PC-3 (cell line): ENCODE results near the gene PAX5. TPM values are rescaled to one million over a fixed set of nuclear protein-coding genes. Genes with fewer than 3 reads are reported as not detected.

Experiments
- ATAC-seq: fragments of 200-7000 bp; cut with Tn5 transposase; 2 replicates; pipeline ENCODE4 v1.9.1; 2020; ENCODE audit warnings: mild to moderate bottlenecking, moderate library complexity
- BruUV-seq: library from RNA; stranded (reverse); fragments of 400-500 nt; replicated peaks from 2 replicates; lab custom pipeline; 2021; lab: Mats Ljungman, UMichigan
- CTCF ChIA-PET: fragments of 300-600 bp; sonication (Branson Sonifier 250); formaldehyde crosslinking; loops from one replicate; lab custom pipeline; 2022; ENCODE audit warnings: antibody characterized with exemption; lab: Charles Lee
- POLR2A ChIA-PET: fragments of 300-600 bp; sonication (Branson Sonifier 250); formaldehyde crosslinking; loops from one replicate; lab custom pipeline; 2022; ENCODE audit warnings: antibody characterized with exemption; ENCODE audit not compliant: unreplicated experiment; lab: Charles Lee
- DNase-seq: peaks from one replicate; pipeline ENCODE4 v3.0.0-alpha.2; 2015
- H2AFZ ChIP-seq: fragments of 300-600 bp; sonication (generic); 2 replicates; pipeline ENCODE4 v1.6.0; 2016; ENCODE audit warnings: antibody characterized with exemption, low read length
- H3F3A ChIP-seq: fragments of 300-600 bp; sonication (generic); one replicate; pipeline ENCODE4 v1.6.0; 2017; ENCODE audit warnings: antibody characterized with exemption, low read length, control low read depth, mild to moderate bottlenecking; ENCODE audit not compliant: unreplicated experiment
- H3K27ac ChIP-seq: fragments of 300-600 bp; sonication (generic); 2 replicates; pipeline ENCODE4 v1.5.1; 2016; ENCODE audit warnings: mild to moderate bottlenecking, low read length
- H3K27me3 ChIP-seq: fragments of 300-600 bp; sonication (generic); 2 replicates; pipeline ENCODE4 v1.6.1; 2016; ENCODE audit warnings: low read length, mixed read lengths
- H3K36me3 ChIP-seq: fragments of 300-600 bp; sonication (generic); 2 replicates; pipeline ENCODE4 v1.6.1; 2016; ENCODE audit warnings: low read depth, mixed run types, low read length, mixed read lengths
- H3K4me1 ChIP-seq: fragments of 300-600 bp; sonication (generic); 2 replicates; pipeline ENCODE4 v1.5.1; 2016; ENCODE audit warnings: low read length; ENCODE audit not compliant: insufficient read depth
- H3K4me2 ChIP-seq: fragments of 300-600 bp; sonication (generic); 2 replicates; pipeline ENCODE4 v1.6.0; 2016; ENCODE audit warnings: low read length
- H3K4me3 ChIP-seq: fragments of 300-600 bp; sonication (generic); 2 replicates; pipeline ENCODE4 v1.5.1; 2016; ENCODE audit warnings: mild to moderate bottlenecking, low read length, mixed read lengths
- H3K79me2 ChIP-seq: fragments of 300-600 bp; sonication (generic); 2 replicates; pipeline ENCODE4 v1.6.1; 2017; ENCODE audit warnings: low read length, mixed read lengths
- H3K9ac ChIP-seq: fragments of 300-600 bp; sonication (generic); 2 replicates; pipeline ENCODE4 v1.6.0; 2016; ENCODE audit warnings: mild to moderate bottlenecking, low read length
- H3K9me2 ChIP-seq: fragments of 300-600 bp; sonication (generic); replicated peaks from 2 replicates; pipeline ENCODE4 v1.6.1; 2016; ENCODE audit warnings: mixed run types, low read length, mixed read lengths
- H3K9me3 ChIP-seq: fragments of 300-600 bp; sonication (generic); 2 replicates; pipeline ENCODE4 v1.6.1; 2016; ENCODE audit warnings: low read length, mixed read lengths
- H4K20me1 ChIP-seq: fragments of 300-600 bp; sonication (generic); 2 replicates; pipeline ENCODE4 v1.6.1; 2016; ENCODE audit warnings: low read length, mixed read lengths
- EZH2 ChIP-seq: fragments of 300-600 bp; sonication (generic); IDR thresholded peaks from one replicate; pipeline ENCODE4 v1.6.1; 2017; ENCODE audit warnings: antibody characterized with exemption, mild to moderate bottlenecking, low read length; ENCODE audit not compliant: unreplicated experiment
- EZH2phosphoT487 ChIP-seq: fragments of 300-600 bp; sonication (generic); IDR thresholded peaks from 2 replicates; pipeline ENCODE4 v1.6.1; 2018; ENCODE audit warnings: mild to moderate bottlenecking, antibody characterized with exemption, low read length, borderline replicate concordance
- intact Hi-C: fragments of 100-400 bp; cut with micrococcal nuclease; formaldehyde crosslinking; loops from 2 replicates; pipeline ENCODE4 v1.9.0; 2023
- total RNA-seq: library from RNA; depleted of rRNA; stranded (reverse); fragments of >200 nt; gene quantifications from 2 replicates; pipeline ENCODE4 v1.2.3, GENCODE V29; 2014
- TF ChIP-seq, protein P1 (sequence below): fragments of 300-600 bp; sonication (generic); conservative IDR thresholded peaks from 2 replicates; pipeline ENCODE4 v1.5.1; 2017; ENCODE audit warnings: antibody characterized with exemption, low read depth, mild to moderate bottlenecking, low read length

PAX5 gene
- total RNA-seq, 1 experiment from 2014 or later, result not detected

DNA sequence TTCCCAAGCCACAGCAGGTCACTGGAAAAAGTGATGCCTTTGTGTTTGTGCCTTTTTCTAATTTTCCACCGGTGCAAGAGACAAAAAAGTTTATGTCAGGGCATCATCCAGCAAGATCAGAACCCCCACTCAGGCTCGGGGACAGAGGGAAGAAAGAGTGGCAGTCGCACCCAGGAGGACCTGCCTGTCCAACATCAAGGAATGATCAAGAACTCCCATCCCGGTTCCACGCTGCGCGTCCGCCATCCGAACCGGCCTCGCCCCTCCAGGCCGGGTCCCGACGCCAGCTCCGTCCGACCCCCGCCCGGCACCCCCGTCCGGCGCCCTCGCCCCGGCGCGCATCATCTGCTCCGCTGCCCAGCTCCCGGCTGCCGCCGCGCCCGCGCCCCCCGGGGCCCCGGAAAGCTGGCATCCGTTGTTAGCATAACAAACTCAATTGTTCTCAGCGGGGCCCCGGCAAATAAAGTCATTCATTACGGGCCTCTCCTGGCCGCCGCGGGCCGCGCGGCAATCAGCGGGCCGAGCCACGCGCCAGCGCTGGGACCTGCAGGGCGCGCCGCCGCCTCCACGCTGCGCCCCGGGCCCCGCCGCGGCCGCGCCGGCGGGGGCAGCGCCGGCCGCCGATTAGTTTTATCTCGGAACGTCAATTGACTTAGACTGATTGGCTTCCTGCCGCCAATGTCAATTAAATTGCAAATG is 48.1 kb downstream of the PAX5 start:
- no peaks in the 10 kb centered on the region for H3K9me2 ChIP-seq
- no peaks in the 10 kb centered on the region for H4K20me1 ChIP-seq
- H3K9me3 ChIP-seq, result no peaks in the 10 kb centered on the region
- H3K4me1 ChIP-seq, result peaks cover 8% of the 10 kb centered on the region; the same call in 1 of the 2 replicates
- no peaks in the 10 kb centered on the region for H3F3A ChIP-seq
- TF ChIP-seq EZH2, result no peak
- H3K79me2 ChIP-seq, result no peaks in the 10 kb centered on the region
- no peak overlapping the region for H3K27ac ChIP-seq
- H3K27me3 ChIP-seq, result no peaks in the 10 kb centered on the region
- intact Hi-C loops, result no loop called here
- CTCF ChIA-PET, result no interaction called here
- H2AFZ ChIP-seq, result no peak overlapping the region
- H3K4me3 ChIP-seq, result no peak overlapping the region
- no peak overlapping the region for H3K9ac ChIP-seq
- H3K4me2 ChIP-seq, result no peak overlapping the region
- H3K36me3 ChIP-seq, result no peaks in the 10 kb centered on the region
- BruUV-seq, result no TSS peak
- DNase-seq, result no peak
- no peak for ATAC-seq
- POLR2A ChIA-PET, result no interaction called here

DNA sequence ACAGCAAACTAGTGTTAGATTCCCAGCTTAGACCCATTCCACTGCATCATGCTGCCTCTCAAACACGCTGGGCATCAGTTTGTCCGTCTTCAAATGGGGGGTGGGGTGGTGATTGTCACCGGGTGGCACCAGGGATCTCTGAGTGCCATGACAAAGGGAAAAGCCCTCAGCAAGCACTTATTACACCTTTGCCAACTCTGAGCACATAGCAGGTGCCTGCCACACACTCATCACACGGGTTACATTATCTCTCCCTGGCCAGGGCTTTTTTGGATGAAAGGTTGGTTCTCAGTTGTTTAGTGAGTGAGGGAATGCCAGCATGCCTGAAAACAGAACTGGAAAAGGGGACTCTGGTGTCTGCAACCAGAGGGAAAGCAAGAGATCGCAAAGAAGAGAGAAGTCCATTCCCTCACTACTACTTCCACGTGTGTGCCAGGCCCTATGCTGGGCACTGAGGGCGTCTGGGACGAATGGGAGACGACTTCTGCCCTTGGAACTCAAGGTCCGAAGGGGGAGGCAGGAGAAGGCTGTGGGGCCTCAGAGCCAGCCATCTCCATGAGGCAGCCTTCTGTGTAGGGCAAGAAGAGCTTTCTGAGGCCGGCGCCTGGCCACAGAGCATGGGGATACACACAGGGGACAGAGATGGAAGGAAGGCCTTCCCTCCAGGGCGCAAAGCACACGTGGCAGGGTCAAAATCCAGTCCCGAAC is 48.9 kb downstream of the PAX5 start:
- H3K9me2 ChIP-seq, result no peaks in the 10 kb centered on the region

DNA sequence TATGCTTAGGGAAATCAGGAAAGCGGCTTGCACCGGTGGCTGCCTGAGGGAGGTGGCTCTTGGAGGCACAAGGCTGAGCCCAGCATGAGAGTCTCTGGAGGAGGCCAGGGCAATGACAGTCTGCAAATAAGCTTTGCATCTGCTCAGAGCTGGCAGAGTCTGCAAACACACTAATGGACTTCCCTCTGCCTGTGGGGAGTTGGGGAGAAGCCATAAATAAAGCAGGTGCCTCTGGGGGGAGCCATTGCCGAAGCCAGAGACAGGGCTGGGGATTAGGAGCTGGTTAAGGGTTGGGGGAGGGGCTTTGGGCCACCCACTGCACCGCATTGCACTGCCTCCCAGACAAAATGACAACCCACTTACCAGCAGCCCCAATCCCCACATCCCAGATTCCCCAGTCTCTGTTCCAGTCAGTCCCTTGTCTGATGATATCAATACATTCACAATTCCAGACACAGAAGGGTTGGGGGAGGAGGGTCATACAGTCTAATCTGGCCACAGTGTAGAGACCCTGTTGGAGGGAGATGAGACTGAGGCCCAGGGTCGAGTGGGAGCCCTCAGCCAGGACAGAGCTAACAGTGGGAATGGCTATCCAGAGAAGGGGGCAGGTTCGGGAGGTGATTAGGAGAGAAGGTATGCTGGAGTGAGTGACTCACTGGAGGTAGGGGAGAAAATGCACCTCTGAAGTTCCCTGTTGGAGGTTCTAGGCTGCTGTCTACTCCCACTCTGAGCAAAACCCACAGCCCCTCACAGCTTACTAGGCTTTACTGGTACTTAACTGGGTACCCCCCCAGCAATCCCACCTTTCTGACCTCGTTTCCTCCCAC is 53.7 kb downstream of the PAX5 start:
- Histone ChIP-seq H3K9me3 (no peaks in the 10 kb centered on the region), H3K9ac (no peak overlapping the region), H4K20me1 (no peaks in the 10 kb centered on the region), H3F3A (no peaks in the 10 kb centered on the region), H3K4me1 (peaks cover 22% of the 10 kb centered on the region), H3K79me2 (no peaks in the 10 kb centered on the region), H3K27ac (no peak overlapping the region), H2AFZ (no peak overlapping the region), H3K9me2 (no peaks in the 10 kb centered on the region), H3K4me2 (no peak overlapping the region), H3K36me3 (no peaks in the 10 kb centered on the region), H3K27me3 (no peaks in the 10 kb centered on the region), H3K4me3 (no peak overlapping the region)
- CTCF ChIA-PET, result interaction anchor here (0.7 kb wide), 1 partner anchor 330 kb away, joined by 6 read pairs; no protein-coding TSS in a partner anchor
- ATAC-seq, result peak; percentile 37; the same call in 1 of the 2 replicates
- no TSS peak for BruUV-seq
- peak; percentile 48 for DNase-seq
- TF ChIP-seq EZH2 (no peak), EZH2phosphoT487 (no peak)
- TF ChIP-seq, protein P1, sequence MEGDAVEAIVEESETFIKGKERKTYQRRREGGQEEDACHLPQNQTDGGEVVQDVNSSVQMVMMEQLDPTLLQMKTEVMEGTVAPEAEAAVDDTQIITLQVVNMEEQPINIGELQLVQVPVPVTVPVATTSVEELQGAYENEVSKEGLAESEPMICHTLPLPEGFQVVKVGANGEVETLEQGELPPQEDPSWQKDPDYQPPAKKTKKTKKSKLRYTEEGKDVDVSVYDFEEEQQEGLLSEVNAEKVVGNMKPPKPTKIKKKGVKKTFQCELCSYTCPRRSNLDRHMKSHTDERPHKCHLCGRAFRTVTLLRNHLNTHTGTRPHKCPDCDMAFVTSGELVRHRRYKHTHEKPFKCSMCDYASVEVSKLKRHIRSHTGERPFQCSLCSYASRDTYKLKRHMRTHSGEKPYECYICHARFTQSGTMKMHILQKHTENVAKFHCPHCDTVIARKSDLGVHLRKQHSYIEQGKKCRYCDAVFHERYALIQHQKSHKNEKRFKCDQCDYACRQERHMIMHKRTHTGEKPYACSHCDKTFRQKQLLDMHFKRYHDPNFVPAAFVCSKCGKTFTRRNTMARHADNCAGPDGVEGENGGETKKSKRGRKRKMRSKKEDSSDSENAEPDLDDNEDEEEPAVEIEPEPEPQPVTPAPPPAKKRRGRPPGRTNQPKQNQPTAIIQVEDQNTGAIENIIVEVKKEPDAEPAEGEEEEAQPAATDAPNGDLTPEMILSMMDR, result peak; percentile 35
- intact Hi-C loops, result no loop called here
- POLR2A ChIA-PET, result no interaction called here

More for the DNA sequence above, 48.9 kb downstream of the PAX5 start:
- Histone ChIP-seq H3F3A (no peaks in the 10 kb centered on the region), H3K4me3 (no peak overlapping the region), H3K4me2 (no peak overlapping the region), H3K9ac (no peak overlapping the region), H4K20me1 (no peaks in the 10 kb centered on the region), H3K27me3 (no peaks in the 10 kb centered on the region), H3K9me3 (no peaks in the 10 kb centered on the region), H3K27ac (no peak overlapping the region), H2AFZ (no peak overlapping the region), H3K79me2 (no peaks in the 10 kb centered on the region), H3K4me1 (peaks cover 12% of the 10 kb centered on the region; the same call in 1 of the 2 replicates), H3K36me3 (no peaks in the 10 kb centered on the region)
- ChIA-PET CTCF (no interaction called here), POLR2A (no interaction called here)
- no peak for ATAC-seq
- intact Hi-C loops, result no loop called here
- TF ChIP-seq EZH2, result no peak
- TF ChIP-seq, protein P1, result no peak
- no peak for TF ChIP-seq EZH2phosphoT487
- BruUV-seq, result no TSS peak
- no peak for DNase-seq
